PC-3 (cell line): Measurements from ENCODE around the gene PBXIP1. TPM values are rescaled to one million over a fixed set of nuclear protein-coding genes. Genes with fewer than 3 reads are reported as not detected.

Experiments used
- ATAC-seq: fragments of 200-7000 bp; cut with Tn5 transposase; 2 replicates; pipeline ENCODE4 v1.9.1; 2020; ENCODE audit warnings: mild to moderate bottlenecking, moderate library complexity
- BruUV-seq: library from RNA; stranded (reverse); fragments of 400-500 nt; replicated peaks from 2 replicates; lab custom pipeline; 2021; lab: Mats Ljungman, UMichigan
- CTCF ChIA-PET: fragments of 300-600 bp; sonication (Branson Sonifier 250); formaldehyde crosslinking; loops from one replicate; lab custom pipeline; 2022; ENCODE audit warnings: antibody characterized with exemption; lab: Charles Lee
- POLR2A ChIA-PET: fragments of 300-600 bp; sonication (Branson Sonifier 250); formaldehyde crosslinking; loops from one replicate; lab custom pipeline; 2022; ENCODE audit warnings: antibody characterized with exemption; ENCODE audit not compliant: unreplicated experiment; lab: Charles Lee
- DNase-seq: peaks from one replicate; pipeline ENCODE4 v3.0.0-alpha.2; 2015
- H2AFZ ChIP-seq: fragments of 300-600 bp; sonication (generic); 2 replicates; pipeline ENCODE4 v1.6.0; 2016; ENCODE audit warnings: antibody characterized with exemption, low read length
- H3F3A ChIP-seq: fragments of 300-600 bp; sonication (generic); one replicate; pipeline ENCODE4 v1.6.0; 2017; ENCODE audit warnings: antibody characterized with exemption, low read length, control low read depth, mild to moderate bottlenecking; ENCODE audit not compliant: unreplicated experiment
- H3K27ac ChIP-seq: fragments of 300-600 bp; sonication (generic); 2 replicates; pipeline ENCODE4 v1.5.1; 2016; ENCODE audit warnings: mild to moderate bottlenecking, low read length
- H3K27me3 ChIP-seq: fragments of 300-600 bp; sonication (generic); 2 replicates; pipeline ENCODE4 v1.6.1; 2016; ENCODE audit warnings: low read length, mixed read lengths
- H3K36me3 ChIP-seq: fragments of 300-600 bp; sonication (generic); 2 replicates; pipeline ENCODE4 v1.6.1; 2016; ENCODE audit warnings: low read depth, mixed run types, low read length, mixed read lengths
- H3K4me1 ChIP-seq: fragments of 300-600 bp; sonication (generic); 2 replicates; pipeline ENCODE4 v1.5.1; 2016; ENCODE audit warnings: low read length; ENCODE audit not compliant: insufficient read depth
- H3K4me2 ChIP-seq: fragments of 300-600 bp; sonication (generic); 2 replicates; pipeline ENCODE4 v1.6.0; 2016; ENCODE audit warnings: low read length
- H3K4me3 ChIP-seq: fragments of 300-600 bp; sonication (generic); 2 replicates; pipeline ENCODE4 v1.5.1; 2016; ENCODE audit warnings: mild to moderate bottlenecking, low read length, mixed read lengths
- H3K79me2 ChIP-seq: fragments of 300-600 bp; sonication (generic); 2 replicates; pipeline ENCODE4 v1.6.1; 2017; ENCODE audit warnings: low read length, mixed read lengths
- H3K9ac ChIP-seq: fragments of 300-600 bp; sonication (generic); 2 replicates; pipeline ENCODE4 v1.6.0; 2016; ENCODE audit warnings: mild to moderate bottlenecking, low read length
- H3K9me2 ChIP-seq: fragments of 300-600 bp; sonication (generic); replicated peaks from 2 replicates; pipeline ENCODE4 v1.6.1; 2016; ENCODE audit warnings: mixed run types, low read length, mixed read lengths
- H3K9me3 ChIP-seq: fragments of 300-600 bp; sonication (generic); 2 replicates; pipeline ENCODE4 v1.6.1; 2016; ENCODE audit warnings: low read length, mixed read lengths
- H4K20me1 ChIP-seq: fragments of 300-600 bp; sonication (generic); 2 replicates; pipeline ENCODE4 v1.6.1; 2016; ENCODE audit warnings: low read length, mixed read lengths
- EZH2 ChIP-seq: fragments of 300-600 bp; sonication (generic); IDR thresholded peaks from one replicate; pipeline ENCODE4 v1.6.1; 2017; ENCODE audit warnings: antibody characterized with exemption, mild to moderate bottlenecking, low read length; ENCODE audit not compliant: unreplicated experiment
- EZH2phosphoT487 ChIP-seq: fragments of 300-600 bp; sonication (generic); IDR thresholded peaks from 2 replicates; pipeline ENCODE4 v1.6.1; 2018; ENCODE audit warnings: mild to moderate bottlenecking, antibody characterized with exemption, low read length, borderline replicate concordance
- intact Hi-C: fragments of 100-400 bp; cut with micrococcal nuclease; formaldehyde crosslinking; loops from 2 replicates; pipeline ENCODE4 v1.9.0; 2023
- total RNA-seq: library from RNA; depleted of rRNA; stranded (reverse); fragments of >200 nt; gene quantifications from 2 replicates; pipeline ENCODE4 v1.2.3, GENCODE V29; 2014
- TF ChIP-seq, protein P1 (sequence below): fragments of 300-600 bp; sonication (generic); conservative IDR thresholded peaks from 2 replicates; pipeline ENCODE4 v1.5.1; 2017; ENCODE audit warnings: antibody characterized with exemption, low read depth, mild to moderate bottlenecking, low read length

The PBXIP1 gene
- total RNA-seq, 1 experiment from 2014 or later = 35.4 TPM

DNA sequence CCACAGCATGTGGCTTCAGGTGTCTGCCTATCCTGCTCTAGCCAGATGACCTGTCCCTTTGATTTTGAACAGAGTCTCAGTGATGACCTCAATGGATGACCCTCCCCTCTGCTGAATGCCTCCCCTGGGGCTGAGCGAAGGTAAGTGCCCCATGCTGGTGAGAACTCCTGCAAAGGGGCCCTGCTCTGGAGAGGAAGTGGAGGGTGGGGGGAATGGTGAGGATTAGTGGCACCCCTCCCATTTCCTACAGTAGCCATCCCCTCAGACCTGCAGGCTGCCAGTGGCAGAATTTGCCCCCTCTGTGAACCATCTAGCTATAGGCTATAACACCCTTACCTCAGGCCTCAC is 15.7 kb downstream of the PBXIP1 start:
- POLR2A ChIA-PET = interaction anchor here (0.6 kb wide), 1 partner anchor 23 kb away, joined by 8 read pairs; no protein-coding TSS in a partner anchor
- Histone ChIP-seq H3K9me3 (no peaks in the 10 kb centered on the region), H4K20me1 (no peaks in the 10 kb centered on the region), H3K9me2 (no peaks in the 10 kb centered on the region), H3K79me2 (peaks cover 12% of the 10 kb centered on the region), H3K4me3 (no peak overlapping the region), H3K9ac (no peak overlapping the region), H2AFZ (no peak overlapping the region), H3K27ac (no peak overlapping the region), H3K4me1 (peaks cover 33% of the 10 kb centered on the region), H3K36me3 (no peaks in the 10 kb centered on the region), H3F3A (peaks cover 4% of the 10 kb centered on the region), H3K4me2 (no peak overlapping the region), H3K27me3 (no peaks in the 10 kb centered on the region)
- intact Hi-C loops = no loop called here
- DNase-seq = no peak
- TF ChIP-seq EZH2phosphoT487 = no peak
- TF ChIP-seq, protein P1, sequence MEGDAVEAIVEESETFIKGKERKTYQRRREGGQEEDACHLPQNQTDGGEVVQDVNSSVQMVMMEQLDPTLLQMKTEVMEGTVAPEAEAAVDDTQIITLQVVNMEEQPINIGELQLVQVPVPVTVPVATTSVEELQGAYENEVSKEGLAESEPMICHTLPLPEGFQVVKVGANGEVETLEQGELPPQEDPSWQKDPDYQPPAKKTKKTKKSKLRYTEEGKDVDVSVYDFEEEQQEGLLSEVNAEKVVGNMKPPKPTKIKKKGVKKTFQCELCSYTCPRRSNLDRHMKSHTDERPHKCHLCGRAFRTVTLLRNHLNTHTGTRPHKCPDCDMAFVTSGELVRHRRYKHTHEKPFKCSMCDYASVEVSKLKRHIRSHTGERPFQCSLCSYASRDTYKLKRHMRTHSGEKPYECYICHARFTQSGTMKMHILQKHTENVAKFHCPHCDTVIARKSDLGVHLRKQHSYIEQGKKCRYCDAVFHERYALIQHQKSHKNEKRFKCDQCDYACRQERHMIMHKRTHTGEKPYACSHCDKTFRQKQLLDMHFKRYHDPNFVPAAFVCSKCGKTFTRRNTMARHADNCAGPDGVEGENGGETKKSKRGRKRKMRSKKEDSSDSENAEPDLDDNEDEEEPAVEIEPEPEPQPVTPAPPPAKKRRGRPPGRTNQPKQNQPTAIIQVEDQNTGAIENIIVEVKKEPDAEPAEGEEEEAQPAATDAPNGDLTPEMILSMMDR = no peak
- no peak for TF ChIP-seq EZH2
- BruUV-seq = no TSS peak
- CTCF ChIA-PET = interaction anchor here (0.5 to 0.7 kb wide), 2 partner anchors 125 to 315 kb away, joined by 3 to 11 read pairs; no protein-coding TSS in a partner anchor
- no peak for ATAC-seq

DNA sequence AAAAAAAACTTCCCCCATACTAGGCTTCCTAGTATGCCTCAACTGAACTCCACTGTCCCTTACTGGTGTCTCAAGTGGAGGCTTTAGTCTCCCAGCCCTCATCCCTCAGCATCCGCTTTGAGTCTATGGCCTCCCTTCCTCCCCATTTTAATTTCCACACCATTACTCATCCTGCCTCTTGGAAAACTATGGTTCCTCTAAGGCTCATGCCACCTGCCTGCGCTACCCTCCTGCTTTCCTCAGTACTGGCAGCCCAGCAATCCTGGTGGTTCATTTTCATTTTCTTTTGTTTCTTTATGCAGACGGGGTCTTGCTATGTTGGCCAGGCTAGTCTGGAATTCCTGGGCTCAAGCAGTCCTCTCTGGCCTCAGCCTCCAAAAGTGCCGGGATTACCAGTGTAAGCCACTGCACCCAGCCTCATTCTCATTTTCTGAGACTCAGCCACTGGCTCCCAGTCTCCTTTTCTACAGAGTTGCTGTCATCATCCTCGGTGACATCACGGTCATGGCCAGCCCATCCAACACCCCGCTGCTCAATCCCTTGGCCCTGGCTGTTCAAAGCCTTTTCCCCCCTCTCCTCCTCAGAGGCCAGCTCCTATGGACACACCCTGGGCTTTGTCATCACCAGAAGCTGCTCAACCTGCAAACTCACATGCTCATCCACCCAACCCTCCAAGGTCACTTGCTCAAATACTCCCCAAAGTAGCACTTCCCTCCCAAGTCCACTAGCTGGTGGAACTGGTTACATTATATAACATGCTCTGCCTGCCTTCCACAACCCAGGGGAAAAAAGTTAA is 17.1 kb downstream of the PBXIP1 start:
- H3K27me3 ChIP-seq = no peaks in the 10 kb centered on the region
- POLR2A ChIA-PET = interaction anchor here (0.6 kb wide), 1 partner anchor 17 kb away, joined by 5 read pairs; the partner anchor contains the start of gene PBXIP1
- H3K9me2 ChIP-seq = no peaks in the 10 kb centered on the region
- TF ChIP-seq, protein P1 = no peak
- TF ChIP-seq EZH2 (no peak), EZH2phosphoT487 (no peak)
- H3K36me3 ChIP-seq = no peaks in the 10 kb centered on the region
- H3K4me2 ChIP-seq = no peak overlapping the region; the same call in 1 of the 2 replicates
- H3F3A ChIP-seq = peaks cover 4% of the 10 kb centered on the region
- peaks cover 33% of the 10 kb centered on the region for H3K4me1 ChIP-seq
- DNase-seq = peak; percentile 55
- ATAC-seq = no peak
- no peaks in the 10 kb centered on the region for H4K20me1 ChIP-seq
- no TSS peak for BruUV-seq
- no peaks in the 10 kb centered on the region for H3K9me3 ChIP-seq
- CTCF ChIA-PET = no interaction called here
- peak overlapping the region; percentile 91 for H3K9ac ChIP-seq
- H3K79me2 ChIP-seq = peaks cover 15% of the 10 kb centered on the region
- H3K27ac ChIP-seq = peak overlapping the region; percentile 93
- H2AFZ ChIP-seq = no peak overlapping the region
- H3K4me3 ChIP-seq = no peak overlapping the region
- intact Hi-C loops = loop anchor here (5.0 kb wide), 2 partner anchors 62 to 332 kb away; partner anchors contain the start of gene ADAR
